Forelimb muscle (tissue), 1 donor: ENCODE data around the gene DENND4C. TPM values are rescaled to one million over a fixed set of nuclear protein-coding genes. Genes with fewer than 3 reads are reported as not detected.
"Not testable (repeated sequence)": the region's sequence is repeated elsewhere in the genome, so short reads cannot be mapped to it uniquely, and the experiment has no call there.

ENCODE experiments used
- DNase-seq: peaks from one replicate; pipeline ENCODE4 v3.0.0-alpha.2; 2013; ENCODE audit warnings: low read depth
- polyA plus RNA-seq: library from polyadenylated mRNA; unstranded; fragments of 120-200 nt; gene quantifications from one replicate; pipeline ENCODE4 v1.2.1, GENCODE V29; 2013; ENCODE audit not compliant: insufficient read length

Gene DENND4C
- polyA plus RNA-seq, 1 donor: 23.8 TPM

GRCh38 chr9:19372567-19372966, 142.1 kb downstream of the DENND4C start:
- DNase-seq: no peak

GRCh38 chr9:19373527-19373926, 143.0 kb downstream of the DENND4C start:
- no peak for DNase-seq

DNA sequence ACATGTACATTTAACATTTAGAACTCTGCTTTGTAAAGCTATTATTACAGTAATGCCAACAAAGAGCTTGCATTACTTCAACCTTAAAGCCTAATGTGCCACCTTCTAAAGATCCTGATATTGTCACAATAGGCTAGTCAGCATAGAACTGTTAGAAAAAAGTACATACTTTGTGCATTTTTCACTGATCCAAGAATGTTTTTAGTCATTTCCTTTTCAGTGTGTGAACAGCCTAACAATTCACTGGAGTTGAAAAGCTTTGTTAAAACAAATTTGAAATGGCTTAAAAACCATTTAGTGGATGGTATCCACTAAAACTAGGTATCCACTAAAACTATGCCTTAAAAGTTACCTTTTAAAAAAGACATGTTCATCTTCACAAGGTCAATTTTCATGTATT, 145.0 kb downstream of the DENND4C start:
- DNase-seq: no peak

GRCh38 chr9:19376931-19377330, 146.4 kb downstream of the DENND4C start:
- DNase-seq: no peak

DNA sequence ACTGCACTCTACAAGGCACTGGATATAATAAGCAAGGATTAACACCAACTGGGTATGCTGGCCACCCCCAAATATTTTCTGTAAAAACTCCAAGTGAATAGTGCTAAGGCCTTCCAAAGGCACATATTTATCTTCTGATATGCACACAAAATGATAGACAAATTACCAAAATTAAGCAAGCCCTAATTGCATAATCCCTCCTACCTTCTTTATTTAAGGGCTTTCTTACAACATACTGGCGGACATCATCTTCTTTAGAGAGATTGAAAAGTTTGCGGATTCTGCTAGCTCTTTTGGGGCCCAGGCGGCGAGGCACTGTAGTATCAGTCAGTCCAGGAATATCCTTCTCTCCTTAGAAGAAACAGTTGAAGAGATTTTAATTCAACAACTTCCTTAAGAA, 147.7 kb downstream of the DENND4C start:
- DNase-seq: no peak

- no peak for DNase-seq
Observed at GRCh38 chr9:19378647-19379046, 148.2 kb downstream of the DENND4C start.

DNA sequence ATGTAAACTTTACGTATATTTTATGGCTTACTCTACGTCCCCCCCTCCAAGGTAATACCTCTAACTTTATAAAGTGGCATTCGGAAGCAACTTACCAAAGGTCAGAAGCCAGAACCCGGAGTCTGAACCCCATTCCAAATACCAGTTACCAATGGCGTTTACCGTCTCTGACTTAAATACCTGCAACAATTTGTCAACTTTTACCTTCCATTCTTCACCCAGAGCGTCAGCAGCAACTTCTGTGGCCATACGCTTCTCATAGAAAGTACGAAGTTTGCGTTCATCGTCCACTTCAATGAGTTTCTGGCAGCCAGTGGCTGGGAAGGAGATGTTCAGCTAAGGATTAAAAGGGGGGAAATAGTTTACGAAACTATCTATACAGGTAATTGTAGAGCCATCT, 148.8 kb downstream of the DENND4C start:
- no peak for DNase-seq

GRCh38 chr9:19379697-19380046, 149.2 kb downstream of the DENND4C start:
- DNase-seq: no peak

GRCh38 chr9:19380826-19381075, 150.3 kb downstream of the DENND4C start:
- no peak for DNase-seq

DNA sequence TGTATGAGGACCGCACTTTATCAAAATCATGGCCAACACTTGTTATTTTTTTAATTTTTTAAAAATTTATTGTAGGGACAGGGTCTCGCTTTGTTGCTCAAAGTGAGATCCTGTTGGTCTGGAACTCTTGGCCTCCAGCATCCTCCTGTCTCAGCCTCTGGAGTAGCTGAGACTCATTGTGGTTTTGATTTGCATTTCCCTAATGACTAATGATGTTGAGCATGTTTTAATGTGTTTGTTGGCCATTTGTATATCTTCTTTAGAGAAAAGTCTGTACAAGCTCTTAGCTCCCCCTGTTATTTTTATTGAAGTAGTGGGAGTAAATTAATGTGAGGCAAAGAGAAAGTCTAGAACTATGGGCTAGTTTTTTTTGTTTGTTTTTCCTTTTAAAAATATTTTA, 151.2 kb downstream of the DENND4C start:
- DNase-seq: no peak

GRCh38 chr9:19385212-19385611, 154.7 kb downstream of the DENND4C start:
- not testable (repeated sequence) for DNase-seq

GRCh38 chr9:19385786-19386501, 155.5 kb downstream of the DENND4C start:
- no peak for DNase-seq

DNA sequence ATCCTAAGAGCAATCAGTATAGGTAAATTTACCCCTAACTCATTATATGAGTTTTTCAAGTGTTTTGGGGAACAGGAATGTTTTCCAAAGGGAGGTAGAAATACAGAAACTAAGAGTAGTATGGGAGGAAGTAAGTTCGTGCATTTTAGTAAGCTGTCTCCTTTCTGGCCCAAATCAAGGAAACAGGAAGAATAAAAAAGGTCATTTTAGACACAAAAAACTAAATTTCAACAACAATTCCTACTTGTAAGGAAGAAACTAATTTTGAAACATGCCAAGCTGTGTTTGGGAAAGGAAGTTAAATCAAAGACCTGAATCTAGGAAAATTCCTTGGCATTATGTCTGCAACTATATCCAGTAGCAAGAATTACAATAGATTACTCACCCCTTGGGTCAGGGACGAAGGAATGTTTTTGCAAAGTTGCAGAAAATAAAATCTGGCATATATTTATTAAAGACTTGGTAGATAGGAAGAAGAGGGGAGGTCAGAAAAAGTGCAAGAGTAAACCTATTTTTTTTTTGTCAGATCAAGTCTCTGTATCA, 156.1 kb downstream of the DENND4C start:
- DNase-seq: no peak

- DNase-seq: no peak
Observed at GRCh38 chr9:19387317-19387716, 156.8 kb downstream of the DENND4C start.

DNA sequence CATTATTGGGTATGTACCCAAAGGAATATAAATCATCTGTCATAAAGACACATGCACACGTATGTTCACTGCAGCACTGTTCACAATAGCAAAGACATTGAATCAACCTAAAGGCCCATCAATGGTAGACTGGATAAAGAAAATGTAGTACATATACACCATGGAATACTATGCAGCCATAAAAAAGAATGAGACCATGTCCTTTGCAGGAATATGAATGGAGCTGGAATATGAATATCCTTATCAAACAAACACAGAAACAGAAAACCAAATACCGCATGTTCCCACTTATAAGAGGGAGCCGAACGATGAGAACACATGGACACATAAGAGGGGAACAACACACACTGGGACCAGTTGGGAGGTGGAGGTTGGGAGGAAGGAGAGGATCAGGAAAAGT, 159.0 kb downstream of the DENND4C start:
- DNase-seq: not testable (repeated sequence)

DNA sequence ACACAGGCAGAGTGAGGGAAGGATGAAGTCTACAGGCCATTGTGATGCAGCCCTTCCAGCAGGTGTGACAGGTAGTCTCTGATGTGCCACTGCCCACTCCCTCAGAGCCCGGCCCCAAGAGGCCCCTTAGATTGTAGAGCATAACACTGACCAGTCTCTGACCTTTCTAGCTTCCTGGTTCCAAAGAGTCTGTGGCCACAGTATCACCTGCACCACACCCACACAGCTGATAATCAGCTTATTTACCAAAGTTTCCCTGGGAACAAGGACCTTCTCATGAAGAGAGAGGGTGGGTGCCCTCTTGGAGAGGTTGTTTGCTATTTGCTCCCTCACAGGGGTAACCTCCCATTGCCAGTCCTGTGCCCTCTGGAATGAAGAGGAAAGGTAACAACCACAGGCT, 167.4 kb downstream of the DENND4C start:
- DNase-seq: no peak

- DNase-seq: not testable (repeated sequence)
Observed at GRCh38 chr9:19403231-19403630, 172.7 kb downstream of the DENND4C start.

- no peak for DNase-seq
Observed at GRCh38 chr9:19404283-19405075, 174.0 kb downstream of the DENND4C start.

DNA sequence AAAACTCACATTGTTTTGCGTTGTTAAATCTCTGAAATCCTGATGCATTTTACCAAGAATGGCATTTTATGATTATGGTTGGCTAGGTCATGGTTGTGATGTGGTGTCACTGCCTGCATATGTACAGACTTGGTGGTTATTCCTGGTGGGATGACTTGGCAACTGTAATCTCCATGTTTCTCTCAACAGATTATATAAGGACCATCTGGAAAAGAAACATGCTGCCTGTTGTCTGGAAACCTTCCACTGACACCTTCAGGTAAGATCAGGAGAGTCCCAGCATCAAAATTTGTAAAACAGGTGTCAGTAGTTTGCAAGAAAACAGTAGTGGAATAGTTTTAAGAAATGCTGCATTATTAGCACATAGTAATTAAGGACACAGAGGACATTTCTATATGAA, 175.3 kb downstream of the DENND4C start:
- DNase-seq: no peak

- no peak for DNase-seq
Observed at GRCh38 chr9:19408316-19408692, 177.8 kb downstream of the DENND4C start.

- peak; percentile 51 for DNase-seq
Observed at GRCh38 chr9:19408693-19409400, 178.4 kb downstream of the DENND4C start, which contains the start of gene ACER2. TSS of gene ACER2 (plus strand) at chr9:19409009. CDS start at chr9:19409085, 76 bp downstream.

- no peak for DNase-seq
Observed at GRCh38 chr9:19409401-19410194, 179.1 kb downstream of the DENND4C start.
